ENCODE data around the gene PODN.

PODN gene

DNA sequence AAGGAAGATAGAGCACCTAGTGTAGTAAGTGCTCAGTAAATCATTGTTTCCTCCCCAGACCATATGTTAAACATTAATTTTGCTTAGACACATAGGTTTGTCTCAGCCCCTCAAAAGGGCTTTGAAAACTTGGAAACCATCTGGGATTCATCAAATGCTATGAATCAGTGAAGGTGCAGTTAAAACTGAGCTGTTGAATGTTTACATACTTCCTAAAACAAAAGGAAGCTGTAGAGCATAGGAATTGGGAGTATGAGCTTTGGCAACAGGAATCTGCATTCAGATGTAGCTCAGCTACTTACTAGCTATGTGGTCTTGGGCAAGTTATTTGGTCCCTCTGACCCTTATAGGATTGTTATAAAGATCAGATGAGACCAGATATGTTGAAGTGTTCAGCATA lies 18.7 kb upstream of the PODN start:
- TF ChIP-seq GABPA (IDR thresholded peaks at IDR 0.05; ENCODE audit: low read depth) (no peak), POLR2AphosphoS5 (IDR thresholded peaks at IDR 0.05; ENCODE audit: low read depth) (no peak), SPI1 (IDR thresholded peaks at IDR 0.05; ENCODE audit: borderline replicate concordance, low read depth) (no peak)
- TF ChIP-seq, protein P1, sequence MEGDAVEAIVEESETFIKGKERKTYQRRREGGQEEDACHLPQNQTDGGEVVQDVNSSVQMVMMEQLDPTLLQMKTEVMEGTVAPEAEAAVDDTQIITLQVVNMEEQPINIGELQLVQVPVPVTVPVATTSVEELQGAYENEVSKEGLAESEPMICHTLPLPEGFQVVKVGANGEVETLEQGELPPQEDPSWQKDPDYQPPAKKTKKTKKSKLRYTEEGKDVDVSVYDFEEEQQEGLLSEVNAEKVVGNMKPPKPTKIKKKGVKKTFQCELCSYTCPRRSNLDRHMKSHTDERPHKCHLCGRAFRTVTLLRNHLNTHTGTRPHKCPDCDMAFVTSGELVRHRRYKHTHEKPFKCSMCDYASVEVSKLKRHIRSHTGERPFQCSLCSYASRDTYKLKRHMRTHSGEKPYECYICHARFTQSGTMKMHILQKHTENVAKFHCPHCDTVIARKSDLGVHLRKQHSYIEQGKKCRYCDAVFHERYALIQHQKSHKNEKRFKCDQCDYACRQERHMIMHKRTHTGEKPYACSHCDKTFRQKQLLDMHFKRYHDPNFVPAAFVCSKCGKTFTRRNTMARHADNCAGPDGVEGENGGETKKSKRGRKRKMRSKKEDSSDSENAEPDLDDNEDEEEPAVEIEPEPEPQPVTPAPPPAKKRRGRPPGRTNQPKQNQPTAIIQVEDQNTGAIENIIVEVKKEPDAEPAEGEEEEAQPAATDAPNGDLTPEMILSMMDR (IDR thresholded peaks at IDR 0.05; ENCODE audit: insufficient read depth, low read length) = no peak
- TF ChIP-seq, protein P2, sequence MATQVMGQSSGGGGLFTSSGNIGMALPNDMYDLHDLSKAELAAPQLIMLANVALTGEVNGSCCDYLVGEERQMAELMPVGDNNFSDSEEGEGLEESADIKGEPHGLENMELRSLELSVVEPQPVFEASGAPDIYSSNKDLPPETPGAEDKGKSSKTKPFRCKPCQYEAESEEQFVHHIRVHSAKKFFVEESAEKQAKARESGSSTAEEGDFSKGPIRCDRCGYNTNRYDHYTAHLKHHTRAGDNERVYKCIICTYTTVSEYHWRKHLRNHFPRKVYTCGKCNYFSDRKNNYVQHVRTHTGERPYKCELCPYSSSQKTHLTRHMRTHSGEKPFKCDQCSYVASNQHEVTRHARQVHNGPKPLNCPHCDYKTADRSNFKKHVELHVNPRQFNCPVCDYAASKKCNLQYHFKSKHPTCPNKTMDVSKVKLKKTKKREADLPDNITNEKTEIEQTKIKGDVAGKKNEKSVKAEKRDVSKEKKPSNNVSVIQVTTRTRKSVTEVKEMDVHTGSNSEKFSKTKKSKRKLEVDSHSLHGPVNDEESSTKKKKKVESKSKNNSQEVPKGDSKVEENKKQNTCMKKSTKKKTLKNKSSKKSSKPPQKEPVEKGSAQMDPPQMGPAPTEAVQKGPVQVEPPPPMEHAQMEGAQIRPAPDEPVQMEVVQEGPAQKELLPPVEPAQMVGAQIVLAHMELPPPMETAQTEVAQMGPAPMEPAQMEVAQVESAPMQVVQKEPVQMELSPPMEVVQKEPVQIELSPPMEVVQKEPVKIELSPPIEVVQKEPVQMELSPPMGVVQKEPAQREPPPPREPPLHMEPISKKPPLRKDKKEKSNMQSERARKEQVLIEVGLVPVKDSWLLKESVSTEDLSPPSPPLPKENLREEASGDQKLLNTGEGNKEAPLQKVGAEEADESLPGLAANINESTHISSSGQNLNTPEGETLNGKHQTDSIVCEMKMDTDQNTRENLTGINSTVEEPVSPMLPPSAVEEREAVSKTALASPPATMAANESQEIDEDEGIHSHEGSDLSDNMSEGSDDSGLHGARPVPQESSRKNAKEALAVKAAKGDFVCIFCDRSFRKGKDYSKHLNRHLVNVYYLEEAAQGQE (IDR thresholded peaks at IDR 0.05; ENCODE audit: insufficient replicate concordance, low read depth) = no peak
- DNase-seq (ENCODE audit: low read depth in 1 of 2, low spot score in 1 of 2) = no peak
- Histone ChIP-seq H3K27me3 (ENCODE audit: insufficient read depth, poor library complexity, severe bottlenecking) (no peaks in the 10 kb centered on the region), H3K4me3 (replicated peaks; ENCODE audit: insufficient read depth, low read length) (no peak overlapping the region), H3K27ac (replicated peaks) (no peak overlapping the region)

DNA sequence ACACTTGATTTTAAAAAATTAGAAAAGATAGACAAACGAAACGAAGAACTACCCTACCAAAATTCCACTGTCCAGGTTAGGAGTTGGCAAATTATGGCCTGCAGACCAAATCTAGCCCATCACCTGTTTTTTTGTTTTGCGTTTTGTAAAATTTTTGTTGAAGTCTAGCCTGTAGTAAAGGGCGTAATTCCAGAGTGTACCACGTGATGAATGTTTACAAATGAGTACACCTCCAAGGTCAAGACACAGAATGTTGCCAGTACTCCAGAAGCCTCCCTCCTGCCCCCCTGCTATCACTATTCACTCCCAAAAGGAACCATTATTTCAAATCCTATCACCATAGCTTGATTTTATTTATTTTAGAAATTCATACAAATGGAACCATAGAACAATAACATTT lies 17.1 kb upstream of the PODN start:
- Histone ChIP-seq H3K27me3 (ENCODE audit: insufficient read depth, poor library complexity, severe bottlenecking) (no peaks in the 10 kb centered on the region), H3K27ac (replicated peaks) (no peak overlapping the region), H3K4me3 (replicated peaks; ENCODE audit: insufficient read depth, low read length) (no peak overlapping the region)
- TF ChIP-seq, protein P2 (IDR thresholded peaks at IDR 0.05; ENCODE audit: insufficient replicate concordance, low read depth) = no peak
- TF ChIP-seq SPI1 (IDR thresholded peaks at IDR 0.05; ENCODE audit: borderline replicate concordance, low read depth) = no peak
- TF ChIP-seq GABPA (IDR thresholded peaks at IDR 0.05; ENCODE audit: low read depth) = no peak
- TF ChIP-seq, protein P1 (IDR thresholded peaks at IDR 0.05; ENCODE audit: insufficient read depth, low read length) = no peak
- TF ChIP-seq POLR2AphosphoS5 (IDR thresholded peaks at IDR 0.05; ENCODE audit: low read depth) = no peak
- no peak for DNase-seq (ENCODE audit: low read depth in 1 of 2, low spot score in 1 of 2)

DNA sequence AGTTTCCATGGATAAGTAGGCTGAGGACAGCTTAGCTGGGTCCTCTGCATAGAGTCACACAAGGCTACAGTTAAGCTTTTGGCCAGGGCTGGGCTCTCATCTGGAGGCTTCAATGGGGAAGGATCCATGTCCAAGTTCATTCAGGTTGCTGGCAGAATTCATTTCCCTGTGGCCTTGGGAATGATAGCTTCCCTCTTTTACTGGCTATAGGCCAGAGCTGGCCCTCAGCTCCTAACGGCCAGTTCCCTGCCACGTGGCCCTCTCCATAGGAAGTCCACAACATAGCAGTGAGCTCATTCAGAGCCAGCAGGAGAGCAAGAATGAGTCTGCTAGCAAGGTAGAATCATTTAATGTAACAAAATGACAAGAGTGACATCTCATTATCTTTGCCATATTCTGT lies 15.1 kb upstream of the PODN start:
- Histone ChIP-seq H3K4me3 (replicated peaks; ENCODE audit: insufficient read depth, low read length) (no peak overlapping the region), H3K27me3 (ENCODE audit: insufficient read depth, poor library complexity, severe bottlenecking) (no peaks in the 10 kb centered on the region), H3K27ac (replicated peaks) (no peak overlapping the region)
- no peak for DNase-seq (ENCODE audit: low read depth in 1 of 2, low spot score in 1 of 2)
- no peak for TF ChIP-seq POLR2AphosphoS5 (IDR thresholded peaks at IDR 0.05; ENCODE audit: low read depth)
- no peak for TF ChIP-seq SPI1 (IDR thresholded peaks at IDR 0.05; ENCODE audit: borderline replicate concordance, low read depth)
- TF ChIP-seq, protein P2 (IDR thresholded peaks at IDR 0.05; ENCODE audit: insufficient replicate concordance, low read depth) = no peak
- TF ChIP-seq, protein P1 (IDR thresholded peaks at IDR 0.05; ENCODE audit: insufficient read depth, low read length) = no peak

Data from HL-60 (cell line).